Endothelial cell of umbilical vein (primary cell): Measurements from ENCODE around the gene PTTG1. TPM values are rescaled to one million over a fixed set of nuclear protein-coding genes. Genes with fewer than 3 reads are reported as not detected.

ENCODE experiments used
- BruUV-seq: library from RNA; stranded (reverse); fragments of 400-500 nt; replicated peaks from 2 replicates; lab custom pipeline; 2021; lab: Mats Ljungman, UMichigan
- CTCF ChIA-PET: fragments of 300-600, 350-600 bp; sonication (Branson Sonifier 250); formaldehyde crosslinking; loops from one replicate; lab custom pipeline; 2021; ENCODE audit warnings: antibody characterized with exemption, inconsistent platforms; lab: Charles Lee
- POLR2A ChIA-PET: fragments of 300-600, 350-600 bp; sonication (Branson Sonifier 250); formaldehyde crosslinking; loops from one replicate; lab custom pipeline; 2021; ENCODE audit warnings: antibody characterized with exemption, inconsistent platforms; lab: Charles Lee
- DNase-seq: peaks from one replicate; pipeline ENCODE4 v3.0.0-alpha.2; 2011; ENCODE audit warnings: low read depth, low spot score
- FAIRE-seq: peaks from 2 replicates; lab custom pipeline; 2011; peaks lifted over from hg19 to GRCh38; lab: Jason Lieb, UNC
- H2AFZ ChIP-seq: 2 replicates; pipeline ENCODE4 v1.6.0; 2012; ENCODE audit warnings: low read depth, low read length, control low read depth, inconsistent platforms
- H3K27ac ChIP-seq: 2 replicates; pipeline ENCODE4 v1.5.1; 2011; ENCODE audit warnings: low read depth, mild to moderate bottlenecking, control low read depth, low read length, moderate library complexity; ENCODE audit not compliant: insufficient read depth
- H3K27me3 ChIP-seq, 2 experiments: 2 replicates each; pipeline versions ENCODE4 v1.6.0 to v1.6.1; 2011; ENCODE audit warnings: low read length in 2 of 2, mixed read lengths in 1 of 2; ENCODE audit not compliant: control insufficient read depth in 2 of 2, insufficient read depth in 2 of 2
- H3K36me3 ChIP-seq, 2 experiments: 2 replicates in 1 of 2; 3 replicates in 1 of 2; pipeline ENCODE4 v1.5.1; 2011; ENCODE audit warnings: low read length in 2 of 2, mild to moderate bottlenecking in 1 of 2, moderate library complexity in 1 of 2; ENCODE audit not compliant: control insufficient read depth in 2 of 2, insufficient read depth in 2 of 2; ENCODE audit errors: extremely low read depth in 1 of 2
- H3K4me1 ChIP-seq: 3 replicates; pipeline ENCODE4 v1.5.1; 2011; ENCODE audit warnings: mild to moderate bottlenecking, low read length; ENCODE audit not compliant: control insufficient read depth, insufficient read depth; ENCODE audit errors: extremely low read depth
- H3K4me2 ChIP-seq: 2 replicates; pipeline ENCODE4 v1.6.1; 2011; ENCODE audit warnings: low read length, control low read depth, mixed read lengths; ENCODE audit not compliant: insufficient read depth
- H3K4me3 ChIP-seq, 3 experiments: fragments of 200-600 bp in 1 of 3; sonication (generic), shearing (Covaris generic) in 1 of 3; replicated peaks in 1 of 3; 2 replicates each; pipeline ENCODE4 v1.5.1; 2011 to 2016; ENCODE audit warnings: control low read depth in 3 of 3, low read length in 3 of 3, mild to moderate bottlenecking in 2 of 3, inconsistent platforms in 1 of 3, low read depth in 1 of 3, moderate library complexity in 1 of 3; ENCODE audit not compliant: insufficient read depth in 1 of 3
- H3K79me2 ChIP-seq: 2 replicates; pipeline ENCODE4 v1.6.0; 2012; ENCODE audit warnings: low read length, inconsistent platforms; ENCODE audit not compliant: control insufficient read depth, insufficient read depth
- H3K9ac ChIP-seq: replicated peaks from 2 replicates; pipeline ENCODE3; 2011; ENCODE audit warnings: low read length, control low read depth; ENCODE audit not compliant: insufficient read depth; ENCODE audit errors: extremely low read depth
- H3K9me1 ChIP-seq: replicated peaks from 3 replicates; pipeline ENCODE4 v1.6.0; 2011; ENCODE audit warnings: mild to moderate bottlenecking, low read length; ENCODE audit not compliant: control insufficient read depth, insufficient read depth; ENCODE audit errors: extremely low read depth
- H3K9me3 ChIP-seq: replicated peaks from 2 replicates; pipeline ENCODE4 v1.5.1; 2012; ENCODE audit warnings: low read length, inconsistent platforms; ENCODE audit not compliant: control insufficient read depth, insufficient read depth
- H4K20me1 ChIP-seq: replicated peaks from 2 replicates; pipeline ENCODE3; 2011; ENCODE audit warnings: mild to moderate bottlenecking, low read length; ENCODE audit not compliant: control insufficient read depth, insufficient read depth; ENCODE audit errors: extremely low read depth
- CTCF ChIP-seq, 2 donors: IDR thresholded peaks; 1 replicate in 1 of 2; 2 replicates in 1 of 2; pipeline ENCODE4 v1.5.1; 2011; ENCODE audit warnings: low read length in 2 of 2, mild to moderate bottlenecking in 2 of 2, moderate library complexity in 2 of 2, control low read depth in 1 of 2, inconsistent platforms in 1 of 2, low read depth in 1 of 2; ENCODE audit not compliant: insufficient read depth in 1 of 2; ENCODE audit errors: extremely low read depth in 1 of 2
- EZH2 ChIP-seq: IDR thresholded peaks from 2 replicates; pipeline ENCODE4 v1.6.1; 2012; ENCODE audit warnings: borderline replicate concordance, low read depth, mild to moderate bottlenecking, moderate library complexity, low read length, inconsistent platforms; ENCODE audit not compliant: severe bottlenecking
- FOS ChIP-seq: IDR thresholded peaks from 2 replicates; pipeline ENCODE4 v1.6.1; 2011; ENCODE audit warnings: mild to moderate bottlenecking, low read length, moderate library complexity, borderline replicate concordance; ENCODE audit not compliant: insufficient read depth
- GATA2 ChIP-seq: IDR thresholded peaks from 2 replicates; pipeline ENCODE4 v1.7.0; 2011; ENCODE audit warnings: low read depth, mild to moderate bottlenecking, moderate library complexity, mixed read lengths, low read length; ENCODE audit not compliant: insufficient read length, insufficient read depth
- JUN ChIP-seq: IDR thresholded peaks from 2 replicates; pipeline ENCODE4 v1.6.1; 2011; ENCODE audit warnings: borderline replicate concordance, low read depth; ENCODE audit not compliant: insufficient read length, insufficient read depth
- MYC ChIP-seq: IDR thresholded peaks from one replicate; pipeline ENCODE4 v1.6.1; 2011; ENCODE audit warnings: mild to moderate bottlenecking, low read depth, low read length
- POLR2A ChIP-seq: IDR thresholded peaks from 2 replicates; pipeline ENCODE4 v1.6.1; 2012; ENCODE audit warnings: low read depth, mild to moderate bottlenecking, control low read depth, low read length
- POLR2AphosphoS5 ChIP-seq: IDR thresholded peaks from 2 replicates; pipeline ENCODE4 v1.6.1; 2012; ENCODE audit warnings: low read depth, mild to moderate bottlenecking, control low read depth, low read length, moderate library complexity; ENCODE audit not compliant: insufficient read depth
- dilution Hi-C: fragments of 300-500 bp; cut with MboI; formaldehyde crosslinking; loops from one replicate; pipeline ENCODE4 v1.15.0; 2019; ENCODE audit warnings: low sequenced_read_pairs; ENCODE audit not compliant: extremely low pct_ligation_motif_present
- intact Hi-C: fragments of 100-400 bp; cut with micrococcal nuclease; formaldehyde crosslinking; loops from one replicate; pipeline ENCODE4 v1.10.0; 2022
- polyA plus RNA-seq, 4 experiments: library from polyadenylated mRNA; depleted of rRNA in 3 of 4; stranded (reverse) in 3 of 4; unstranded in 1 of 4; fragments of >200 nt; gene quantifications; 2 replicates each; pipeline versions ENCODE4 v1.2.1 to v1.2.3, GENCODE V29; 2011 to 2012; ENCODE audit warnings: missing spikeins in 1 of 4
- total RNA-seq: library from RNA; stranded (reverse); gene quantifications from 2 replicates; pipeline ENCODE4 v1.2.3, GENCODE V29; 2021
- TF ChIP-seq, protein P1 (sequence below): IDR thresholded peaks from 2 replicates; pipeline ENCODE4 v1.6.1; 2011; ENCODE audit not compliant: insufficient read depth, insufficient read length

The PTTG1 gene
- total and polyA plus RNA-seq, 2 donors (not counting 3 experiments of a cell fraction or from before 2014, with no cell fraction given) = 140 to 157 TPM

DNA sequence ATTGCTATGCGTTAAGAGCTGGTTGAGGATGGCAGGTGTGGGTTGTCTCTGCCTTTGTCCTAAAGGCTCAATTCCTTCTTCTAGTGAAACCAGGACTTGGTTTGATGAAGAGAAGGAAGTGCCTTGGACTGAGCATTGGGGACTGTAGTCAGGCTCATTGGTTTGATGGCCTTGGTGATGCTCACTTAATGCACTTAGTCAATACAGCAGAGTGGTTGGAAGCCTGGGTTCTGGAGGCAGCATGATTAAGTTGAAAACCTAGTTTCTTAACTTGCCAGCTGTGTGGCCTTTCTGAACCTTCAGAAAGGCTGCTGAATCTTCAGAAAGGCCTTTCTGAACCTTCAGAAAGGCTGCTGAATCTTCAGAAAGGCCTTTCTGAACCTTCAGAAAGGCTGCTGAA, 52.4 kb downstream of the PTTG1 start:
- no peaks in the 10 kb centered on the region for H3K9me3 ChIP-seq
- intact Hi-C loops = no loop called here
- no peak overlapping the region for H3K9ac ChIP-seq
- peaks cover 54% of the 10 kb centered on the region for H3K4me1 ChIP-seq
- H3K79me2 ChIP-seq = peaks cover 84% of the 10 kb centered on the region
- no peaks in the 10 kb centered on the region for H3K36me3 ChIP-seq
- no peaks in the 10 kb centered on the region for H3K9me1 ChIP-seq
- BruUV-seq = no TSS peak
- DNase-seq = no peak
- H4K20me1 ChIP-seq = no peaks in the 10 kb centered on the region
- TF ChIP-seq POLR2AphosphoS5 = no peak
- CTCF ChIA-PET = interaction anchor here (1.7 to 7.9 kb wide), 2 partner anchors 10 to 34 kb away, joined by 4 to 46 read pairs; no protein-coding TSS in a partner anchor
- POLR2A ChIA-PET = no interaction called here
- dilution Hi-C loops = no loop called here
- H3K27me3 ChIP-seq = no peaks in the 10 kb centered on the region
- no peak for FAIRE-seq
- H2AFZ ChIP-seq = no peak overlapping the region
- no peak overlapping the region for H3K4me3 ChIP-seq
- no peak overlapping the region for H3K27ac ChIP-seq
- no peak overlapping the region for H3K4me2 ChIP-seq

DNA sequence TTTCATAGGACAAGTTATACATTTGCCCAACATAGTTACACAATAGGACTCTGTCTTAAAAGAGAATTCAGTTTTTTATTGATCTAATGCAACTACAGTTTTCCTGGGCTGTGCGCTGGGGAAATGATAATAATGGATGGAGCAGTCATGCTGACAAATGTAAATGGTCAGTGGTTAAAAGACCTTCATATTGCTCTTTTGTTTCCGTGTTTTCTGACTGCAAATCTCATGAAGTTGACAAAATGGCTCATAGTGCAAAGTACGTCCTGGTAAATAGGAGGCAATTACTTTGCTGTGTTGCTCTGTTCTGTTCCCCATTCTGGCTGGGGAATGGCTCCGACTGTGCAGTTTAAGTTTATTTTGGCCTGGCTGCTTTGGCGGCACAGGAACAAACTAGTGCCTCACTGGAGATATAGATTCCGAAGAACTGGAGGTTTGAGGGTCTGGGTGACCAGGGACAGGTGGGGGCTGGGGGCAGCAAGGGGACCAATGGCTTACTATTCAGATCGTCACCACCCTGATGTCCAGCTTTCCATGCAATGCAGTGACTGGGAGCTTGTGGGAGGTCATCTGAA, 54.3 kb downstream of the PTTG1 start:
- no peak overlapping the region for H2AFZ ChIP-seq
- dilution Hi-C loops (no loop called here), intact Hi-C loops (no loop called here)
- peaks cover 76% of the 10 kb centered on the region for H3K79me2 ChIP-seq
- no peak overlapping the region for H3K4me3 ChIP-seq
- H3K9ac ChIP-seq = no peak overlapping the region
- H3K36me3 ChIP-seq = no peaks in the 10 kb centered on the region
- no TSS peak for BruUV-seq
- FAIRE-seq = no peak
- H4K20me1 ChIP-seq = no peaks in the 10 kb centered on the region
- H3K9me1 ChIP-seq = no peaks in the 10 kb centered on the region
- no peak for DNase-seq
- ChIA-PET POLR2A (no interaction called here), CTCF (interaction anchor here (0.6 to 7.9 kb wide), 4 partner anchors 9 to 36 kb away, joined by 3 to 46 read pairs (median 4); no protein-coding TSS in a partner anchor)
- H3K27me3 ChIP-seq = no peaks in the 10 kb centered on the region
- H3K4me1 ChIP-seq = peaks cover 54% of the 10 kb centered on the region
- H3K9me3 ChIP-seq = no peaks in the 10 kb centered on the region
- no peak overlapping the region for H3K4me2 ChIP-seq
- TF ChIP-seq POLR2AphosphoS5 (no peak), CTCF (IDR thresholded peaks at IDR 0.05; ENCODE audit: extremely low read depth in 1 of 2, insufficient read depth in 1 of 2, low read depth in 1 of 2, low read length in 2 of 2) (no peak), JUN (no peak), FOS (no peak), GATA2 (no peak), MYC (no peak), EZH2 (no peak), POLR2A (no peak)
- TF ChIP-seq, protein P1, sequence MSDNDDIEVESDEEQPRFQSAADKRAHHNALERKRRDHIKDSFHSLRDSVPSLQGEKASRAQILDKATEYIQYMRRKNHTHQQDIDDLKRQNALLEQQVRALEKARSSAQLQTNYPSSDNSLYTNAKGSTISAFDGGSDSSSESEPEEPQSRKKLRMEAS = no peak
- H3K27ac ChIP-seq = peak overlapping the region; percentile 6
